Right lobe of liver (tissue), 4 donors: ENCODE results near the gene AKAP13.

Source experiments
- CTCF ChIP-seq, 4 donors: fragments of 200-600 bp in 3 of 4; fragments of 450-650 bp in 1 of 4; IDR thresholded peaks; one replicate each; pipeline versions ENCODE4 v1.5.1 to v1.8.0; 2016 to 2022; ENCODE audit warnings: antibody characterized with exemption in 4 of 4, mild to moderate bottlenecking in 2 of 4
- POLR2A ChIP-seq: fragments of 450-650 bp; IDR thresholded peaks from one replicate; pipeline ENCODE4 v1.6.1; 2017; ENCODE audit warnings: antibody characterized with exemption, mild to moderate bottlenecking
- donor health status: DM: no; HTN: no; CAD: no.
- donor health status: DM: no; HTN: no; CAD: no.
- donor health status: DM: no; HTN: yes; CAD: no.

- TF ChIP-seq CTCF (IDR thresholded peaks at IDR 0.05) (no peak), POLR2A (no peak)
These were observed 271.1 kb downstream of the AKAP13 start for GRCh38 chr15:85651548-85651947.
